Umbilical cord (tissue), 2 donors: Measurements from ENCODE around the gene ZSWIM3. TPM values are rescaled to one million over a fixed set of nuclear protein-coding genes. Genes with fewer than 3 reads are reported as not detected.

Experiments used
- DNase-seq: peaks from one replicate; pipeline ENCODE4 v3.0.0-alpha.2; 2015; ENCODE audit warnings: low spot score
- total RNA-seq: library from RNA; depleted of rRNA; stranded (reverse); fragments of >200 nt; gene quantifications from one replicate; pipeline ENCODE4 v1.2.3, GENCODE V29; 2014; ENCODE audit warnings: low replicate concordance; ENCODE audit not compliant: insufficient read depth

Gene ZSWIM3
- total RNA-seq, 1 donor from 2014 or later, result 7.7 TPM

- no peak for DNase-seq
These were observed 52.0 kb downstream of the ZSWIM3 start for GRCh38 chr20:45909336-45909808.

GRCh38 chr20:45909817-45910669 lies 52.6 kb downstream of the ZSWIM3 start:
- no peak for DNase-seq

- peak; percentile 98 for DNase-seq
These were observed 53.5 kb downstream of the ZSWIM3 start for GRCh38 chr20:45910670-45911485.

- DNase-seq, result peak; percentile 75
These were observed 54.3 kb downstream of the ZSWIM3 start, which contains the start of gene PLTP for GRCh38 chr20:45911486-45912343. TSS of gene PLTP (minus strand) at chr20:45912155. CDS start at chr20:45911452, 703 bp downstream.

GRCh38 chr20:45912344-45912682 lies 54.9 kb downstream of the ZSWIM3 start:
- DNase-seq, result no peak

- no peak for DNase-seq
These were observed 55.7 kb downstream of the ZSWIM3 start for GRCh38 chr20:45913116-45913515.

GRCh38 chr20:45917790-45918141 lies 60.4 kb downstream of the ZSWIM3 start:
- peak; percentile 69 for DNase-seq

GRCh38 chr20:45918182-45918737 lies 60.8 kb downstream of the ZSWIM3 start:
- peak; percentile 68 for DNase-seq

- DNase-seq, result peak; percentile 40
These were observed 61.5 kb downstream of the ZSWIM3 start for GRCh38 chr20:45918779-45919537.

GRCh38 chr20:45919542-45920399 lies 62.4 kb downstream of the ZSWIM3 start:
- DNase-seq, result peak; percentile 69

GRCh38 chr20:45920462-45921336 lies 63.3 kb downstream of the ZSWIM3 start:
- peak; percentile 29 for DNase-seq

- DNase-seq, result no peak
These were observed 64.1 kb downstream of the ZSWIM3 start for GRCh38 chr20:45921337-45922189.

- DNase-seq, result peak; percentile 94
These were observed 67.2 kb downstream of the ZSWIM3 start for GRCh38 chr20:45924391-45925261.

GRCh38 chr20:45925821-45926506 lies 68.5 kb downstream of the ZSWIM3 start:
- DNase-seq, result no peak

GRCh38 chr20:45926731-45927070 lies 69.3 kb downstream of the ZSWIM3 start:
- no peak for DNase-seq
